Astrocyte (in vitro differentiated cells and primary cell): ENCODE measurements around the gene IGFBP5. TPM values are rescaled to one million over a fixed set of nuclear protein-coding genes. Genes with fewer than 3 reads are reported as not detected.

Source experiments
- DNase-seq: peaks from one replicate; pipeline ENCODE4 v3.0.0-alpha.2; 2010; ENCODE audit warnings: low read depth
- FAIRE-seq: peaks from 2 replicates; lab custom pipeline; 2011; peaks lifted over from hg19 to GRCh38; lab: Jason Lieb, UNC
- H2AFZ ChIP-seq: 2 replicates; pipeline ENCODE4 v1.6.0; 2012; ENCODE audit warnings: low read depth, low read length, inconsistent platforms
- H3K27ac ChIP-seq: 2 replicates; pipeline ENCODE4 v1.5.1; 2011; ENCODE audit warnings: low read depth, low read length, inconsistent platforms
- H3K27me3 ChIP-seq: 2 replicates; pipeline ENCODE4 v1.6.0; 2011; ENCODE audit warnings: low read length, inconsistent platforms; ENCODE audit not compliant: insufficient read depth
- H3K36me3 ChIP-seq: 2 replicates; pipeline ENCODE4 v1.5.1; 2011; ENCODE audit warnings: low read length, inconsistent platforms; ENCODE audit not compliant: insufficient read depth
- H3K4me1 ChIP-seq: 2 replicates; pipeline ENCODE4 v1.5.1; 2011; ENCODE audit warnings: low read length, inconsistent platforms; ENCODE audit not compliant: insufficient read depth
- H3K4me2 ChIP-seq: 2 replicates; pipeline ENCODE4 v1.6.0; 2012; ENCODE audit warnings: low read length, inconsistent platforms
- H3K4me3 ChIP-seq: 2 replicates; pipeline ENCODE4 v1.5.1; 2011; ENCODE audit warnings: low read depth, mild to moderate bottlenecking, low read length, inconsistent platforms; ENCODE audit not compliant: insufficient read depth
- H3K79me2 ChIP-seq: 2 replicates; pipeline ENCODE4 v1.6.0; 2012; ENCODE audit warnings: mild to moderate bottlenecking, low read length, inconsistent platforms; ENCODE audit not compliant: insufficient read depth
- H3K9ac ChIP-seq: 2 replicates; pipeline ENCODE4 v1.6.0; 2012; ENCODE audit warnings: mild to moderate bottlenecking, low read length, inconsistent platforms
- H3K9me3 ChIP-seq: 2 replicates; pipeline ENCODE4 v1.5.1; 2012; ENCODE audit warnings: low read depth, mild to moderate bottlenecking, low read length, inconsistent platforms; ENCODE audit not compliant: insufficient read depth
- H4K20me1 ChIP-seq: 2 replicates; pipeline ENCODE4 v1.6.0; 2012; ENCODE audit warnings: low read length, inconsistent platforms; ENCODE audit not compliant: insufficient read depth
- H3K27ac Mint-ChIP-seq: one replicate; pipeline ENCODE4 v1.8.0; 2021; ENCODE audit warnings: mild to moderate bottlenecking, mixed read lengths; ENCODE audit not compliant: unreplicated experiment
- H3K27me3 Mint-ChIP-seq: one replicate; pipeline ENCODE4 v1.8.0; 2021; ENCODE audit warnings: low read depth, mixed read lengths; ENCODE audit not compliant: unreplicated experiment
- H3K36me3 Mint-ChIP-seq: one replicate; pipeline ENCODE4 v1.8.0; 2021; ENCODE audit warnings: low read depth, mixed read lengths; ENCODE audit not compliant: unreplicated experiment
- H3K4me1 Mint-ChIP-seq: one replicate; pipeline ENCODE4 v1.8.0; 2021; ENCODE audit warnings: low read depth, mixed read lengths; ENCODE audit not compliant: unreplicated experiment
- H3K4me3 Mint-ChIP-seq: one replicate; pipeline ENCODE4 v1.8.0; 2021; ENCODE audit warnings: mild to moderate bottlenecking, moderate library complexity, mixed read lengths; ENCODE audit not compliant: unreplicated experiment
- H3K9me3 Mint-ChIP-seq: one replicate; pipeline ENCODE4 v1.8.0; 2021; ENCODE audit warnings: mild to moderate bottlenecking, mixed read lengths; ENCODE audit not compliant: unreplicated experiment
- EZH2 ChIP-seq: IDR thresholded peaks from 2 replicates; pipeline ENCODE4 v1.6.1; 2012; ENCODE audit warnings: mild to moderate bottlenecking, low read length, inconsistent platforms; ENCODE audit not compliant: insufficient read depth
- total RNA-seq: library from RNA; stranded (reverse); gene quantifications from 2 replicates; pipeline ENCODE4 v1.2.1, GENCODE V29; 2021
- TF ChIP-seq, protein P1 (sequence below): IDR thresholded peaks from 2 replicates; pipeline ENCODE4 v1.5.1; 2011; ENCODE audit warnings: low read depth, mild to moderate bottlenecking, inconsistent platforms, low read length, moderate library complexity; ENCODE audit not compliant: insufficient read depth

Gene IGFBP5
- total RNA-seq, 1 donor from 2014 or later: 422 TPM

DNA sequence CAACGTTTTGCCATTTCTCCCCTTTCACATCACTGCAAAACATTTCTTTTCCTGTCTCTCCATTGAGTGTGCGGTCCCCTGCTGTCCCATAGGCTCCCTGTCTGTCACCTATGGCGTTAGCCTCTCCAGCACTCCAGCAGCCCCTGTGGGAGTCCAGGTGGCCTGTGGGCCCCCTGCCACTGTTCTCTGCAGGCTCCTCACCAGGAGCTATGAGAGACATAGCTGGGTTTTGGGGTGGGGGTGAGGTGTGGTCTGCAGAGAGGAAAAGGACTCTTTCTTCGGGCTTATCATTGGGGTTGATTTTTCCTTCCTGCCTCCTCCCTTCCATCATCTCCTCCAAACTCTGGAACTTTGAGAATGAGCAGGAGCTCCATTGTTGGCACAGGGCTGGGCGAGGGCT, 36.1 kb upstream of the IGFBP5 start:
- Histone ChIP-seq H3K9ac (no peak overlapping the region), H2AFZ (no peak overlapping the region), H3K4me1 (peaks cover 6% of the 10 kb centered on the region), H3K79me2 (no peaks in the 10 kb centered on the region), H3K4me3 (no peak overlapping the region), H3K4me2 (no peak overlapping the region), H3K36me3 (no peaks in the 10 kb centered on the region), H3K27ac (no peak overlapping the region), H4K20me1 (no peaks in the 10 kb centered on the region), H3K9me3 (no peaks in the 10 kb centered on the region), H3K27me3 (peaks cover 2% of the 10 kb centered on the region)
- Mint-ChIP-seq H3K4me1 (peaks cover 5% of the 10 kb centered on the region), H3K27me3 (peaks cover 35% of the 10 kb centered on the region), H3K9me3 (peaks cover 4% of the 10 kb centered on the region), H3K4me3 (no peak overlapping the region), H3K27ac (no peak overlapping the region), H3K36me3 (no peaks in the 10 kb centered on the region)
- no peak for FAIRE-seq
- no peak for TF ChIP-seq EZH2
- TF ChIP-seq, protein P1, sequence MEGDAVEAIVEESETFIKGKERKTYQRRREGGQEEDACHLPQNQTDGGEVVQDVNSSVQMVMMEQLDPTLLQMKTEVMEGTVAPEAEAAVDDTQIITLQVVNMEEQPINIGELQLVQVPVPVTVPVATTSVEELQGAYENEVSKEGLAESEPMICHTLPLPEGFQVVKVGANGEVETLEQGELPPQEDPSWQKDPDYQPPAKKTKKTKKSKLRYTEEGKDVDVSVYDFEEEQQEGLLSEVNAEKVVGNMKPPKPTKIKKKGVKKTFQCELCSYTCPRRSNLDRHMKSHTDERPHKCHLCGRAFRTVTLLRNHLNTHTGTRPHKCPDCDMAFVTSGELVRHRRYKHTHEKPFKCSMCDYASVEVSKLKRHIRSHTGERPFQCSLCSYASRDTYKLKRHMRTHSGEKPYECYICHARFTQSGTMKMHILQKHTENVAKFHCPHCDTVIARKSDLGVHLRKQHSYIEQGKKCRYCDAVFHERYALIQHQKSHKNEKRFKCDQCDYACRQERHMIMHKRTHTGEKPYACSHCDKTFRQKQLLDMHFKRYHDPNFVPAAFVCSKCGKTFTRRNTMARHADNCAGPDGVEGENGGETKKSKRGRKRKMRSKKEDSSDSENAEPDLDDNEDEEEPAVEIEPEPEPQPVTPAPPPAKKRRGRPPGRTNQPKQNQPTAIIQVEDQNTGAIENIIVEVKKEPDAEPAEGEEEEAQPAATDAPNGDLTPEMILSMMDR: no peak
- no peak for DNase-seq

DNA sequence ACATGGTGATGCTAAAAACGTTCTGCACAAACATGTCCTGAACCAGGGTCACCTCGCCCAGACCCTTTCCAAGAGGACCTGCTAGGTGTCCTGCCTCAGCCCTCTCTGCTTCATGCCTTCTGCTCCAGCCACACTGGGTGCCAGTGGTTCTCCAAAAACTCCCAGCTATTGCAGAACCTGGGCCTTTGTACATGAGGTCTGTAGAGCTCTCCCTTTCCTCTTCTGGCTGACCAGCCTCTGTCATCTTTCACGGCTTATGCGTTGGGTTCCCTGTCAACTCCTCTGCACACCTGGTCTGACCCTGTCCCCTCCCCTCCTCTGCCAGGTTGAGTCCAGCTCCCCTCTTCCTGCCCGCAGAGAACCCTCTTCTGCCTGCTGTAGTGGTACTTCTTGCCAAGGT, 35.5 kb upstream of the IGFBP5 start:
- Histone ChIP-seq H3K9ac (no peak overlapping the region), H3K79me2 (no peaks in the 10 kb centered on the region), H3K9me3 (no peaks in the 10 kb centered on the region), H3K27me3 (peaks cover 2% of the 10 kb centered on the region), H3K36me3 (no peaks in the 10 kb centered on the region), H3K4me3 (no peak overlapping the region), H2AFZ (no peak overlapping the region), H3K4me1 (peaks cover 6% of the 10 kb centered on the region), H4K20me1 (no peaks in the 10 kb centered on the region), H3K4me2 (no peak overlapping the region), H3K27ac (no peak overlapping the region)
- H3K27me3 Mint-ChIP-seq: peaks cover 33% of the 10 kb centered on the region
- no peaks in the 10 kb centered on the region for H3K36me3 Mint-ChIP-seq
- H3K4me1 Mint-ChIP-seq: peaks cover 5% of the 10 kb centered on the region
- H3K27ac Mint-ChIP-seq: no peak overlapping the region
- peaks cover 4% of the 10 kb centered on the region for H3K9me3 Mint-ChIP-seq
- TF ChIP-seq, protein P1: no peak
- no peak for TF ChIP-seq EZH2
- no peak for DNase-seq
- no peak for FAIRE-seq
- no peak overlapping the region for H3K4me3 Mint-ChIP-seq

DNA sequence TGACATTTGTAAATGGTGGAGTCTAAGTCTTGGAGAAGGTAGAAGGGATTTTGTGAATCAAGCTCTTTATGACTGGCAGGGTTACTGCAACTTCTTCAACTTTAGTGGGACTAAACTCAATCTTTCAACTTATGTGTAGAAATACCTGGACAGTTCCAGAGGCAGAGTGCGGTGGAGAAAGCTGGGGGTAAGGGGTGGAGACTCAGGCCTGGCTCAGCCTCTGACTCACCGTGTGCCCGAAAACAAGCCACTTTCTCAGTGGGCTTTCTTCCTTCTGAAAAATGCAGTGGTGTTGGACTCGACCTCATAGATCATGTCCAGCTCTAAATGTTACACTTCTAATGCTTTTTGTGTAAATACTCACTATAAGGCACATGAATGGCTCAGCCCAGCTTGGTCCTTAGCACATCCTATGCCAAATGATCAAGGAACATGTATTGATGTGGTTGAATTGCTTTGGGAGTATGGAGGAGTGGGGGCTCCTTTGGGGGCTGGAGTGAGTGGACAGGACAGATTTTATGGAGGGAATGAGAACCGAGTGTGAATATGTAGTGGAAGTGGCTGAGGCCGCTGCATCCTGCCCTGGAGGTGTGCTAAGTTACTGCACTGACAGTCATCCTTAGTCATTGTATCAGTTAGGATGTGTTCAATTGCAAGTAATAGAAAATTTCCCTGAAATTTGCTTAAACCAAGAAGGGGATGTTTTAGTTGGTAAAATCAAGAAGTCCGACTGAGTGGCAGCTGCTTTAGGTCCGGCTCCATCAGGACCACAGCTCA, 32.2 kb upstream of the IGFBP5 start:
- no peaks in the 10 kb centered on the region for H3K27me3 ChIP-seq
- no peak overlapping the region for H3K27ac ChIP-seq
- H3K4me2 ChIP-seq: no peak overlapping the region
- Mint-ChIP-seq H3K27ac (no peak overlapping the region), H3K4me1 (peaks cover 7% of the 10 kb centered on the region), H3K9me3 (no peaks in the 10 kb centered on the region), H3K4me3 (no peak overlapping the region), H3K36me3 (no peaks in the 10 kb centered on the region), H3K27me3 (peaks cover 32% of the 10 kb centered on the region)
- H3K79me2 ChIP-seq: no peaks in the 10 kb centered on the region
- FAIRE-seq: no peak
- peaks cover 6% of the 10 kb centered on the region for H3K4me1 ChIP-seq
- H3K9ac ChIP-seq: no peak overlapping the region
- TF ChIP-seq EZH2: no peak
- TF ChIP-seq, protein P1: no peak
- DNase-seq: no peak
- H2AFZ ChIP-seq: no peak overlapping the region
- no peak overlapping the region for H3K4me3 ChIP-seq
- no peaks in the 10 kb centered on the region for H4K20me1 ChIP-seq
- H3K9me3 ChIP-seq: no peaks in the 10 kb centered on the region
- H3K36me3 ChIP-seq: no peaks in the 10 kb centered on the region
